Stomach (tissue), 4 donors: Measurements from ENCODE around the gene HEATR5B.

Source experiments
- CTCF ChIP-seq, 7 experiments: fragments of 450-650 bp in 4 of 7; fragments of 200-600 bp in 3 of 7; sonication (generic) in 3 of 7; IDR thresholded peaks; one replicate each; pipeline ENCODE4 v1.5.1; 2016 to 2019; ENCODE audit warnings: antibody characterized with exemption in 7 of 7, control low read depth in 2 of 7, mild to moderate bottlenecking in 1 of 7
- POLR2A ChIP-seq, 4 donors: fragments of 450-650 bp; IDR thresholded peaks; one replicate each; pipeline ENCODE4 v1.6.1; 2016; ENCODE audit warnings: antibody characterized with exemption in 4 of 4, control low read depth in 2 of 4, mild to moderate bottlenecking in 1 of 4, moderate library complexity in 1 of 4

GRCh38 chr2:37091873-37092272 lies 7.7 kb upstream of the HEATR5B start:
- TF ChIP-seq CTCF (IDR thresholded peaks at IDR 0.05) (no peak), POLR2A (IDR thresholded peaks at IDR 0.05) (no peak)
